AG09319 (cell line): ENCODE measurements around the gene ABCA1.

Source experiments
- DNase-seq: peaks from one replicate; pipeline ENCODE4 v3.0.0-alpha.2; 2010; ENCODE audit warnings: low read depth; ENCODE audit errors: extremely low read depth
- TF ChIP-seq, protein P1 (sequence below): IDR thresholded peaks from 2 replicates; pipeline ENCODE4 v1.5.1; 2011; ENCODE audit warnings: low read depth, mild to moderate bottlenecking, inconsistent platforms, low read length, moderate library complexity

ABCA1 gene

GRCh38 chr9:104835161-104835560 is 92.8 kb downstream of the ABCA1 start:
- TF ChIP-seq, protein P1, sequence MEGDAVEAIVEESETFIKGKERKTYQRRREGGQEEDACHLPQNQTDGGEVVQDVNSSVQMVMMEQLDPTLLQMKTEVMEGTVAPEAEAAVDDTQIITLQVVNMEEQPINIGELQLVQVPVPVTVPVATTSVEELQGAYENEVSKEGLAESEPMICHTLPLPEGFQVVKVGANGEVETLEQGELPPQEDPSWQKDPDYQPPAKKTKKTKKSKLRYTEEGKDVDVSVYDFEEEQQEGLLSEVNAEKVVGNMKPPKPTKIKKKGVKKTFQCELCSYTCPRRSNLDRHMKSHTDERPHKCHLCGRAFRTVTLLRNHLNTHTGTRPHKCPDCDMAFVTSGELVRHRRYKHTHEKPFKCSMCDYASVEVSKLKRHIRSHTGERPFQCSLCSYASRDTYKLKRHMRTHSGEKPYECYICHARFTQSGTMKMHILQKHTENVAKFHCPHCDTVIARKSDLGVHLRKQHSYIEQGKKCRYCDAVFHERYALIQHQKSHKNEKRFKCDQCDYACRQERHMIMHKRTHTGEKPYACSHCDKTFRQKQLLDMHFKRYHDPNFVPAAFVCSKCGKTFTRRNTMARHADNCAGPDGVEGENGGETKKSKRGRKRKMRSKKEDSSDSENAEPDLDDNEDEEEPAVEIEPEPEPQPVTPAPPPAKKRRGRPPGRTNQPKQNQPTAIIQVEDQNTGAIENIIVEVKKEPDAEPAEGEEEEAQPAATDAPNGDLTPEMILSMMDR = no peak
- DNase-seq = no peak

DNA sequence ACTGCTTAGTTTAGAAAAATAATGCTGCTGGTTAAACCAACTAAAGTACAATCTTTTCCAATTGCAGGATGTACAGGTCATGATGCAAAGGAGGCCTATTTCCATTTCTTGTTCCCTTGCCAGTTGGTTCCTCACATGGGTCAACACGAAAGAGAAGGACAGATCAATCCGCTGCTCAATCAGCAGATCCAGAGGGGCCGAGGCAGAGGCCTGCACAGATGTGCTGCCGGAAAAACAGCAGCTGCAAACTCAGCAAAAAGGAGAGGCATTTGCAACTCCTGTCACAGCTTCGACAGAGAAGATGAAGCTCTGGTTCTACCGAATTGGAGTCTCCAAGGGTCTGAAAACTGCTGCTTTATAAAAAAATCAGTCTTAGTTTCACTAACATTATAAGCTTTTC is 94.3 kb downstream of the ABCA1 start:
- DNase-seq = no peak
- TF ChIP-seq, protein P1 = no peak

DNA sequence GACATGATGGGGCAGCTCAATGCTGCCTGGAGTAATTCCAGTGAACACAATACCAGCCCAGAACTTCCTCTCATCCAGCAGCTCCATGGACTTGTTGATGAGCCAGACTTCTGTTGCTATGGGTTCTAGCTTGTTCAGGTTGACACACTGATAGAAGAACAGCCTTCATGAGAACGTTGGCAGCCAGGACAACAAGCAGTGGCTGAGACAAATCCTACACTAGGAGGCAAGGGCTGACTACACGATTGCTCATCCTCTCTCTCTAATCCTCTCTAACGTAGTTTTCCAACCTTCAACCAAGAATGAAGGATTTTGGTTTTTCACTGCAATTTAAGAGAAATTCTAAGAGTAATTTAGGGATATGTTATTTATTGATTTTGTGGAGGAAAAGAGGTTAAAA is 96.3 kb downstream of the ABCA1 start:
- TF ChIP-seq, protein P1 = no peak
- DNase-seq = no peak

GRCh38 chr9:104826911-104827310 is 101.0 kb downstream of the ABCA1 start:
- DNase-seq = no peak
- TF ChIP-seq, protein P1 = no peak

DNA sequence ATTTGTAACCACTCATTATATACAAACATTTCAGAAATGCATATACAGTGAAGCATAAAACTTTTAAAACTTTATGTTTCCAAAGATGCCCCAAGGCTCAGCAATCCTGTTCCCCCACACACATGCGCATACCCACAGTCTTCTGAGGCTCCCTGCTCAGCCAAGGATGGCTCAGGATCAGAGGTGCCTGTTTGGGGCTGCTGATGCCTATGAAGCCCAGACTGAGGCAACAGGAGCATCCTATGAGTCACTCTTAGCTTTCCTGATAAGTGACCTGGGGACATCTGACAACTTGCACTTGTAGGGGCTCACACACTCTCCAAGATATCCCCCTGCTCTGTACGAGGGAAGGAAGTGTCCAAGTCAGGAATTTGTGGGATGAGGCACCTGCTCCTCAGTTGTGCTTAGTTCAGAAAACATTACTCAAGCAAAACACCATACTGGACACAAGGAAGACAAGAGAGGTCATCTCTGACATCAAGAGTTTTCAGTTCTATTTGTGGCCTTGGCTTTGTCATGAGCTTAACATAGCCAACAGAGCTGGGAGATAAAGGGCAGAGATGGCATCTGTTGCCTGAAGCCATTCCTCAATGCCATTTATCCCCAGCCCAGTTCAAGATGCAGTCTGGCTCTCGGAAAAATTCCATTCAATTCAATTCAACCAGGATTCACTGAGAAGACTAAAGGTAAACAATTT is 101.7 kb downstream of the ABCA1 start:
- TF ChIP-seq, protein P1 = no peak
- DNase-seq = no peak

GRCh38 chr9:104820336-104820735 is 107.6 kb downstream of the ABCA1 start:
- TF ChIP-seq, protein P1 = no peak

DNA sequence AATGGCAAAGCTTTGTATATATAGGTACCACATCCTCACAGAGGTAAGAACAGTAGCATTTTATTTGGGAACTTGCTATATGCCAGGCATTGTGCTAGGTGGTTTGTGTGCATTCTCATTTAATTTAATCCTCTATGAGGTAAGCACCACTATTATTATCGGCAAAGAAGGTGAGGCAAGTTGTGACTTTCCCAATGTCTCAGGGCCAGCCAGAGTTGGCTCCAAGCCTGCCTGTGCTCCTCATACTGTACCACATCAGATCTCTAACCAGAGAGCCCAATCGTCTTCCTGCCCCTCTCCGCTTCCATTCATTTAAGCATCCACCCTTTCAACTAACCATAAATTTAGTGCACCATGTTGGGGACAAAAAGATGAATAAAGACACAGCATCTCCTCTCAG is 108.9 kb downstream of the ABCA1 start:
- TF ChIP-seq, protein P1 = no peak
- no peak for DNase-seq

More at GRCh38 chr9:104820336-104820735, 107.6 kb downstream of the ABCA1 start:
- no peak for DNase-seq
